ENCODE measurements around the gene MCC.

The MCC gene

DNA sequence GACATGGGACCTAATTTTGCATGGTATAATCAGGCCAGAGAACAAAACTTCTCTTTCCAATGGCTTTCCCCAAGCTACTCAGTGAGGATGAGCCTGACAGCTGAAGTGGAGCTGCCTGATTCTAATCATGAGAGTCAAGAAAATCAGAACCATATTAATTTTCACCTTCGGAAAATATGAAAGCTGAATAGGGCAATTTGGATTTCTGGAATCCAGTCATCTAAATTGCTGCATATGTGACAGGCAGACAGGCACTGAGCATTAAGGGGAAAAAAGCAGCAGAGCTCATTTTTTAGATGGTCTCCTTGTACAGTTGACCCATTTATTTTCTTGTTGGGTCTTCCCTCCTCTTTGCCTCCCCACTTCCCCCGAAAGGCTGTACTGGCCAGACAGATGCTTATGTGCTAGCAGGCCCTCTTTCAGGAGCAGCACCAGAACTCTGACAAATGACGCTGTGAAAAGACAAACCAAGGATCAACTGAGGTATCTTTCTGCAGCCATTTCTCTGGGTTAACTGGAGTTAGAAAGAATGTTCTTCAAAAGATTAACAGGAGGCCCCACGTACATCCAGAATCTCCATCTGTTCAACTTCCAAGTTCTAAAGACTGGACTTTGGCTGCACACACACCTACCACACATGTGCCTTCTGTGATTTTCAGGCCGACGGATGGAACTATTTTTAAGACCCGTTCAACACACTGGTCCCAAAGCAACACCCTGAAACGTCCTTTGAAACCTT is 336.4 kb downstream of the MCC start:
- no peak overlapping the region for H3K9ac ChIP-seq (ENCODE audit: low read depth, low read length)
- 91% methylated on average over 8 of the region's 8 CpGs for WGBS
- no peaks in the 10 kb centered on the region for H3K27me3 ChIP-seq (ENCODE audit: insufficient read depth, low read length)
- H3K36me3 ChIP-seq (ENCODE audit: insufficient read depth, low read length), result no peaks in the 10 kb centered on the region
- no peaks in the 10 kb centered on the region for H3K9me3 ChIP-seq (ENCODE audit: insufficient read depth, low read depth, low read length)
- no peak overlapping the region for H3K27ac ChIP-seq (ENCODE audit: low read depth, low read length)
- H3K4me3 ChIP-seq (ENCODE audit: low read length), result no peak overlapping the region
- H3K4me1 ChIP-seq (ENCODE audit: insufficient read depth, low read length), result peaks cover 19% of the 10 kb centered on the region

DNA sequence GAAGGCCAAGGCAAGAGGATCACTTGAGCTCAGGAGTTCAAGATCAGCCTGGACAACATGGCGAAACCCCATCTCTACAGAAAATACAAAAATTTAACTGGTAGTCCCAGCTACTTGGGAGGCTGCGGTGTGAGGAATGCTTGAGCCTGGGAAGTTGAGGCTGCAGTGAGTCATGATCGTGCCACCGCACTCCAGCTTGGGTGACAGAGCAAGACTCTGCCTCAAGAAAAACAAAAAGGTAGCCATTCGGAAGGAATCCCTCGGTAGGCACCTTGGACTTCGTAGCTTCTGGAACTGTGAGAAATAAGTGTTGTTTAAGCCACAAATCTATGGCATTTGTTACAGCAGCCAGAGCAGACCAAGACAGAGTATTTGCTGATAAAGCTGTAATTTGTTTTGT is 337.4 kb downstream of the MCC start:
- H3K4me3 ChIP-seq (ENCODE audit: low read length), result no peak overlapping the region
- WGBS, result 95% methylated on average over 7 of the region's 7 CpGs
- H3K9ac ChIP-seq (ENCODE audit: low read depth, low read length), result no peak overlapping the region
- no peaks in the 10 kb centered on the region for H3K27me3 ChIP-seq (ENCODE audit: insufficient read depth, low read length)
- peaks cover 20% of the 10 kb centered on the region for H3K4me1 ChIP-seq (ENCODE audit: insufficient read depth, low read length)
- H3K27ac ChIP-seq (ENCODE audit: low read depth, low read length), result no peak overlapping the region
- no peaks in the 10 kb centered on the region for H3K9me3 ChIP-seq (ENCODE audit: insufficient read depth, low read depth, low read length)
- no peaks in the 10 kb centered on the region for H3K36me3 ChIP-seq (ENCODE audit: insufficient read depth, low read length)

DNA sequence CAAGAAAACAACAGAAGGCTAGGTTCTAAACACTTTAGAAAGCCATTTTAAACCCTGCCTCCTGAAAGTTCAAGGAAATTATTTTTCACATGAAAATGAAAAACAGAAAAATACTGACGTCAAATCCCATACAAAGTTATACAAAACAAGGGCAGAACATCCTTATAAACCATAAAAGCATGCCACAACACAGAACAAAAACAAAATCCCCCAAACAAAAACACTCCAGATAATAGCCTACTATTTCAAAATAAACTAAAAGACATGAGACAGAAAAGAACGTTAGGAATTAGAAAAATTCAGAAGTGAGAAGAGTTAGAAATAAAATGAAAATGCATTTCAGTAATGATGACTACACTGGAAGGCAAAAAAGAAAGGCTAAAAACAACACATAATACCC is 338.0 kb downstream of the MCC start:
- H3K36me3 ChIP-seq (ENCODE audit: insufficient read depth, low read length), result no peaks in the 10 kb centered on the region
- WGBS, result 81% methylated on average over 2 of the region's 2 CpGs
- H3K4me1 ChIP-seq (ENCODE audit: insufficient read depth, low read length), result peaks cover 20% of the 10 kb centered on the region
- H3K9me3 ChIP-seq (ENCODE audit: insufficient read depth, low read depth, low read length), result no peaks in the 10 kb centered on the region
- H3K27me3 ChIP-seq (ENCODE audit: insufficient read depth, low read length), result no peaks in the 10 kb centered on the region
- H3K4me3 ChIP-seq (ENCODE audit: low read length), result no peak overlapping the region
- no peak overlapping the region for H3K9ac ChIP-seq (ENCODE audit: low read depth, low read length)
- no peak overlapping the region for H3K27ac ChIP-seq (ENCODE audit: low read depth, low read length)

DNA sequence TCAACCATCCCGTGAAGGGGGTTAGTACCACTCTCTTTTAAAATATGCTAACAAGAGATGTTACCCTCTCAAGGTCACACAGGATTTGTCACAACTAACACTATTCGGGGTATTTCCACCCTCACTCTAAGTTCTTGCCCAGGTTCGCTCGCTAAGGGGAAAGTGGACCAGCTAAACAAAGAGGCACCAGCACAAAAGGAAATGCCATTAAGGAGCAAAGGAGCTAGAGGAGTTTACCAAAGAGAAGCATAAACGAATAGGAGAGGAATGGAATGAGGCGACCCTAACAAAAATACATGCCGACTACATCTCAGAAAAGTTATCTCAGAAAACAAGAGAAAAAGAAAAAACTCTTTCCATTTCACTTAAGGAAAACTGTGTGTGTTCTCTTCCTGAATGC is 340.7 kb downstream of the MCC start:
- H3K9me3 ChIP-seq (ENCODE audit: insufficient read depth, low read depth, low read length), result no peaks in the 10 kb centered on the region
- H3K9ac ChIP-seq (ENCODE audit: low read depth, low read length), result no peak overlapping the region
- no peaks in the 10 kb centered on the region for H3K36me3 ChIP-seq (ENCODE audit: insufficient read depth, low read length)
- no peak overlapping the region for H3K27ac ChIP-seq (ENCODE audit: low read depth, low read length)
- no peaks in the 10 kb centered on the region for H3K27me3 ChIP-seq (ENCODE audit: insufficient read depth, low read length)
- peaks cover 20% of the 10 kb centered on the region for H3K4me1 ChIP-seq (ENCODE audit: insufficient read depth, low read length)
- 76% methylated on average over 6 of the region's 7 CpGs for WGBS
- H3K4me3 ChIP-seq (ENCODE audit: low read length), result no peak overlapping the region

DNA sequence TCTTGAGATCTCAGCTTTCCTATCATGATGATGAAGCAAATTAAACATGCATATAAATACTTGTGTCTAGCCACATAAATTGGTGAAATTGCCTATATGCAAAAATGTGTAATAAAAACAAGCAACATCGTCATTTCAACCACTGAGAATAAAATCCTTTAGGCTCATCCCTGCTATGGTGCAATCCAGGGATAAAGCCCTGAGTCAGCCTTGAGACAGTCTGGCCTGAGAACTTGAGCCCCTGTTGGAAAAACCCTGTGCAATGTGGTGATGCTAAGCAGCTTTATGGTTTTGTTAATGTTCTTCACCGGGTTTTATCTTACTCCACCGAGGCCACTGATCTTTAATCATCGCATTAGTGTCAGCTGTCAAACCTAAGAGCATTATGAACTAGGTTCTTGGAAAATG is 341.1 kb downstream of the MCC start:
- Histone ChIP-seq H3K9me3 (ENCODE audit: insufficient read depth, low read depth, low read length) (no peaks in the 10 kb centered on the region), H3K27me3 (ENCODE audit: insufficient read depth, low read length) (no peaks in the 10 kb centered on the region), H3K9ac (ENCODE audit: low read depth, low read length) (no peak overlapping the region), H3K36me3 (ENCODE audit: insufficient read depth, low read length) (no peaks in the 10 kb centered on the region), H3K4me1 (ENCODE audit: insufficient read depth, low read length) (peaks cover 20% of the 10 kb centered on the region), H3K4me3 (ENCODE audit: low read length) (no peak overlapping the region), H3K27ac (ENCODE audit: low read depth, low read length) (no peak overlapping the region)
- WGBS, result 65% methylated on average over 4 of the region's 4 CpGs

DNA sequence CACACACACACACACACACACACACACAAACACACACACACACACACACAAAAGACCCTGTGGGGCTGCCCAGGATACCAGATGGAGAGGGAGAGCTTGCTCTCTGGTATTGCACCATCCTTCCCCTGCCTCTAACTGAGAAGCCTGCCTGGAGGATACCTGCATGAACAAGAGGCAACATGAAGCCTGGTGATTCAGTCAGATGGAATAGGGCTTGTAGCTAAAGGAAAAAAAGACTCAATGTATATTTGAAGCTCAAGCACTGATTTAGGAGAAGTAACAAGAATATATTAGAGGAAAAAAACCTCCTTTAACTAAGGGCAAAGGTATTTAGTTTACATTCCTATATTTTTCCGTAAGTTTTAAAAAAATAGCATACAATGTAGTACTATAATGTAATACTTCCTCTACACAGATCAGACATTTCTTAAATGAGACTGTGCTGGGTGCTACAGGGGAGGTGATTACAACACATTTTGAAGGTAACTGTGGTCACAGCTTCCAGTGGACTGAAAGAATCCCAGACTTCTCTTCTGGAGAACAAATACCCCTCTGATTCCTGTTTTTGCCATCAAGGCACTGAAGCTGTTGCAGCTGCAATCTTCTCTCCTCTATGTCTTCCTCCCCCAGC is 342.4 kb downstream of the MCC start:
- H3K4me3 ChIP-seq (ENCODE audit: low read length), result no peak overlapping the region
- H3K27ac ChIP-seq (ENCODE audit: low read depth, low read length), result no peak overlapping the region
- H3K9ac ChIP-seq (ENCODE audit: low read depth, low read length), result no peak overlapping the region
- peaks cover 29% of the 10 kb centered on the region for H3K4me1 ChIP-seq (ENCODE audit: insufficient read depth, low read length)
- no CpG with 5 or more reads among the region's 1 CpG for WGBS
- H3K9me3 ChIP-seq (ENCODE audit: insufficient read depth, low read depth, low read length), result no peaks in the 10 kb centered on the region
- H3K27me3 ChIP-seq (ENCODE audit: insufficient read depth, low read length), result no peaks in the 10 kb centered on the region
- no peaks in the 10 kb centered on the region for H3K36me3 ChIP-seq (ENCODE audit: insufficient read depth, low read length)

DNA sequence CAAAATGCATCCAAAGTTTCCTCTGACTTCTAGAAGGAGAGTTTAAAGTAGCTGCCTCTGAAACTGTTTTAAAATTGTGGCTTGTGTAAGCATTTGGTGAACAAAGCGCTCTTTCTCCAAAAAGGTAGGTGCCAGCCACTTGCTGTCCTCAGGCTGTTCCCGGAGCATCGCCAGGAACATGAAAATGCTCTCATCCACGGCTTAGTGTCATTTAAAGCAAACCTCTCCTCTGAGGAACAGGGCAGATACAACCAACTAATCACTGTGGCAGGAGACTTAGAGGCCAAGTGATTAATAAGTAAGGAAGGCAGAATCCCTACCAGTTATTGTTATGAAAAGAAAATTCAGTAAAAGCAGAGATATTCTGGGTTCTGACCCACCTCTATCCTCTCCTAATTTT is 346.1 kb downstream of the MCC start:
- no peaks in the 10 kb centered on the region for H3K27me3 ChIP-seq (ENCODE audit: insufficient read depth, low read length)
- no peak overlapping the region for H3K27ac ChIP-seq (ENCODE audit: low read depth, low read length)
- WGBS, result 90% methylated on average over 4 of the region's 4 CpGs

DNA sequence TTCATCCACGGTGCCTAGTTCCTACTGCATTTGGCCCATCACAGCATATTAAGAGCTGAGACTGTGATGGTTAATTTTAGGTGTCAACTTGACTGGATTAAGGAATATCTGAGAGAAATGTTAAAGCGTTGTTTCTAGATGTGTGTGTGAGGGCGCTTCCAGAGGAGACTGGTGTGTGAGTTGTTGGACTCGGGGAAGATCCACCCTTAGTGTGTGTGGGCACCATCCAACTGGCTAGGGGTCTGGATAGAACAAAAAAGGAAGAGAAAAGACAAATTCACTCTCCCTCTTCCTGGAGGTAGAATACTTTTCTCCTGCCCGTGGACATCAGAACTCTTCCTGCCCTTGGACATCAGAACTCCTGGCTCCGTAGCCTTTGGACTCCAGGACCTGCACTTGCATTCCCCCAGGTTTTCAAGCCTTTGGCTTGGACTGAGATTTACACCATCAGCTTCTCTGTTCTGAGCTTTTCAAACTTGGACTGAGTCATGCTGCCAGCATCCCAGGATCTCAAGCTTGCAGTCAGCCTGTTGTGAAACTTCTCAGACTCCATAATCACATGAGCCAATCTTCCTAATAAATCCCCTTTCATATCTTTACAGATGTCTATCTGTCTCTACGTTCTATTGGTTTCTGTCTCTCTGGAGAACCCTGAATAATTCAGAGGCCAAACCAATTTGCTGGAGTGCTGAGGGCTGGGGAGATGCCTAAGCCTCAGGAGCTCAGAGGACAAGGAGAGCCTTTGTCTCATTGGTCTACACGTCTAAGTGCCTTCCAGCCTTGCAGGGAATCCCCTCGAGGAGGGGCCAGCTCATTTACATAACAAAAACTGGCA is 347.2 kb downstream of the MCC start:
- Histone ChIP-seq H3K36me3 (ENCODE audit: insufficient read depth, low read length) (no peaks in the 10 kb centered on the region), H3K9ac (ENCODE audit: low read depth, low read length) (no peak overlapping the region), H3K4me3 (ENCODE audit: low read length) (no peak overlapping the region), H3K27ac (ENCODE audit: low read depth, low read length) (no peak overlapping the region), H3K4me1 (ENCODE audit: insufficient read depth, low read length) (peaks cover 9% of the 10 kb centered on the region), H3K27me3 (ENCODE audit: insufficient read depth, low read length) (no peaks in the 10 kb centered on the region), H3K9me3 (ENCODE audit: insufficient read depth, low read depth, low read length) (no peaks in the 10 kb centered on the region)
- 72% methylated on average over 9 of the region's 9 CpGs for WGBS

More for the DNA sequence above, 346.1 kb downstream of the MCC start:
- no peak overlapping the region for H3K9ac ChIP-seq (ENCODE audit: low read depth, low read length)
- H3K36me3 ChIP-seq (ENCODE audit: insufficient read depth, low read length), result no peaks in the 10 kb centered on the region
- no peaks in the 10 kb centered on the region for H3K9me3 ChIP-seq (ENCODE audit: insufficient read depth, low read depth, low read length)
- peaks cover 14% of the 10 kb centered on the region for H3K4me1 ChIP-seq (ENCODE audit: insufficient read depth, low read length)
- no peak overlapping the region for H3K4me3 ChIP-seq (ENCODE audit: low read length)

DNA sequence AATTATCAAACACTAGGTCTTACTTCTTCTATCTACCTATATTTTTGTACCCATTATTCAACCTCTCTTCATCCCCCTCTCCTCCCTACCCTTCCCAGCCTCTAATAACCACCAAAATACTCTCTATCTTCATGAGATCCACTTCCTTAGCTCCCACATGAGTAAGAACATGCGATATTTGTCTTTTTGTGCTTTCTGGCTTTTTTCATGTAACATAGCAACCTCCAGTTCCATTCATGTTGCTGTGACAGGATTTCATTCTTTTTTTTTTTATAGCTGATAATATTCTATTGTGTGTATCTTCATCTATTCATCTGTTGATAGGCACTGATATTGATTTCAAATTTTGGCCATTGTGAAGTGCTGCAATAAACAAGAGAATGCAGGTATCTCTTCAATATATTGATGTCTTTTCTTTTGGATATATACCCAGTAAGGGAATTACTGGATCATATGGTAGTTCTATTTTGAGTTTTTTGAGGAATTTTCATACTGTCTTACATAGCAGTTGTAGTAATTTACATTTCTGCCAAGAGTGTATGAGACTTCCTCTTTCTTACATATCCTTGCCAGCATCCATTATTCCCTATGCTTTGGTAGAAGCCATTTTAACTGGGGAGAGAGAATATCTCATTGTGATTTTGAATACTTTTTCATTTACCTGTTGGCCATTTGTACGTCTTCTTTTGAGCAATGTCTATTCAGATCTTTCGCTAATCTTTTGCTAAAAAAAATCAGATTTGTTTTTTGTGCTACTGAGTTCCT is 354.9 kb downstream of the MCC start:
- H3K9me3 ChIP-seq (ENCODE audit: insufficient read depth, low read depth, low read length), result no peaks in the 10 kb centered on the region
- no peaks in the 10 kb centered on the region for H3K27me3 ChIP-seq (ENCODE audit: insufficient read depth, low read length)
- H3K9ac ChIP-seq (ENCODE audit: low read depth, low read length), result no peak overlapping the region
- peaks cover 3% of the 10 kb centered on the region; the same call in 1 of the 2 replicates for H3K4me1 ChIP-seq (ENCODE audit: insufficient read depth, low read length)
- H3K27ac ChIP-seq (ENCODE audit: low read depth, low read length), result no peak overlapping the region
- H3K4me3 ChIP-seq (ENCODE audit: low read length), result no peak overlapping the region
- no peaks in the 10 kb centered on the region for H3K36me3 ChIP-seq (ENCODE audit: insufficient read depth, low read length)
- WGBS, result 98% methylated on average over 3 of the region's 3 CpGs

DNA sequence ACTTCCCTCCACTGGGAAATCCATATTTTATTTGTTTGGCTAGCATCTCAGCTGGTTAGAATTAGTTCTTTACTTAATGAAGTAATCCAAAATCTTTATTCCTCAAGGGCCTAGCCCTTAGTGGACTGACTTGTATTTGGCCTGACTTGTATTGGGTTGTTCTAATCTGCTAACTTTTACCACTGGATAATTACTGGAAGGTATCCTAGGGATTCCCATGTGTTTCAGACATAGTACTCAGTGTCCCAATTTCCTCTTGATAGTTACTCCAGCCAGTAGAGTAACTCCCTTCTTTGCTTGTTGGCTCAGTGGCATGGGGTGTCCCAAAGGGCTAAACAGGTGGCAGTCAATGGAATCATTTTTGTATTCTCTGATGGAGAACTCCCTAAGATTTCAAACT is 355.7 kb downstream of the MCC start:
- no peak overlapping the region for H3K27ac ChIP-seq (ENCODE audit: low read depth, low read length)
- no peaks in the 10 kb centered on the region for H3K36me3 ChIP-seq (ENCODE audit: insufficient read depth, low read length)
- no peak overlapping the region for H3K9ac ChIP-seq (ENCODE audit: low read depth, low read length)
- no peaks in the 10 kb centered on the region for H3K9me3 ChIP-seq (ENCODE audit: insufficient read depth, low read depth, low read length)
- peaks cover 10% of the 10 kb centered on the region; the same call in 1 of the 2 replicates for H3K4me1 ChIP-seq (ENCODE audit: insufficient read depth, low read length)
- H3K4me3 ChIP-seq (ENCODE audit: low read length), result no peak overlapping the region
- H3K27me3 ChIP-seq (ENCODE audit: insufficient read depth, low read length), result no peaks in the 10 kb centered on the region
